HG03108 (cell line): Measurements from ENCODE around the gene ZNF519.
"Not testable (repeated sequence)": the region's sequence is repeated elsewhere in the genome, so short reads cannot be mapped to it uniquely, and the experiment has no call there.

ENCODE experiments used
- ATAC-seq: cut with Tn5 transposase; IDR thresholded peaks from one replicate; pipeline ENCODE4 v1.9.1; 2021; ENCODE audit warnings: moderate library complexity; ENCODE audit not compliant: unreplicated experiment

The ZNF519 gene

DNA sequence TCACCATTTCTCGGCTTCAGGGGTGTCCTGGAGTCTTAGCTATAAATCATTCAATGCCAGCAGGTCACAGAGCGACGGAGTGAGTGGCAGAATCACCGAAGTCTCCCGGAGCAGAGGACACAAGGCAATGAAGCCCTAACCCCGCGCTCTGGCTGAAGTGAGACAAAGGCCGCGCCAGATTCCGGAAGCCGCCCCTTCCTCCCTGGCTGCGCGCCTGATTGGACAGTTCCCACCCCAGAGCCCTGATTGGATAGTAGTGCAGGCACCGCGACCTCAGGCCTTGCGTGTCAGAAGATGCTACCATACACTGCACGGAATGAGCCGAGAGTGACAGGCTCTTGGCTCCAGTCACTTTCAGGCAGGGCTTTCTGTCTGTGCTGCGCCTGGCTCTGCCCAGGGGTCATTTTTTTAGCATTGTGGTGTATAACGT, at the start of gene ZNF519:
TSS of gene ZNF519 (minus strand) at position 165 of the 430 bp plus-strand sequence. CDS start at position 7, 158 bp downstream.
- peak; percentile 100 for ATAC-seq

DNA sequence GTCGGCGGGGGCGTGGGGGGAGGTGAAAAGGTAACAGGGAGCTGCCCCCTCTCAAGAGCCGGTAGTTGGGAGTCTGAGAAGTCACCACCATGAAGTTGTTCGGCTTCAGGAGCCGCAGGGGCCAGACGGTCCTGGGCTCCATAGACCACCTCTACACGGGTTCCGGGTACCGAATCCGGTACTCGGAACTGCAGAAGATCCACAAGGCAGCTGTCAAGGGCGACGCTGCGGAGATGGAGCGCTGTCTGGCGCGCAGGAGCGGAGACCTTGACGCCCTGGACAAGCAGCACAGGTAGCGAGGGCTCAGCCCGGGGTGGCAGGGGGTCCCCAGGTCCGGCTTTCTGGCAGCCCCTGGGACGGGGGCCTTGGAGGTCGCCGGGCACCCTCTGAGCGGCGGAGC, 47.1 kb upstream of the ZNF519 start:
- no peak for ATAC-seq

DNA sequence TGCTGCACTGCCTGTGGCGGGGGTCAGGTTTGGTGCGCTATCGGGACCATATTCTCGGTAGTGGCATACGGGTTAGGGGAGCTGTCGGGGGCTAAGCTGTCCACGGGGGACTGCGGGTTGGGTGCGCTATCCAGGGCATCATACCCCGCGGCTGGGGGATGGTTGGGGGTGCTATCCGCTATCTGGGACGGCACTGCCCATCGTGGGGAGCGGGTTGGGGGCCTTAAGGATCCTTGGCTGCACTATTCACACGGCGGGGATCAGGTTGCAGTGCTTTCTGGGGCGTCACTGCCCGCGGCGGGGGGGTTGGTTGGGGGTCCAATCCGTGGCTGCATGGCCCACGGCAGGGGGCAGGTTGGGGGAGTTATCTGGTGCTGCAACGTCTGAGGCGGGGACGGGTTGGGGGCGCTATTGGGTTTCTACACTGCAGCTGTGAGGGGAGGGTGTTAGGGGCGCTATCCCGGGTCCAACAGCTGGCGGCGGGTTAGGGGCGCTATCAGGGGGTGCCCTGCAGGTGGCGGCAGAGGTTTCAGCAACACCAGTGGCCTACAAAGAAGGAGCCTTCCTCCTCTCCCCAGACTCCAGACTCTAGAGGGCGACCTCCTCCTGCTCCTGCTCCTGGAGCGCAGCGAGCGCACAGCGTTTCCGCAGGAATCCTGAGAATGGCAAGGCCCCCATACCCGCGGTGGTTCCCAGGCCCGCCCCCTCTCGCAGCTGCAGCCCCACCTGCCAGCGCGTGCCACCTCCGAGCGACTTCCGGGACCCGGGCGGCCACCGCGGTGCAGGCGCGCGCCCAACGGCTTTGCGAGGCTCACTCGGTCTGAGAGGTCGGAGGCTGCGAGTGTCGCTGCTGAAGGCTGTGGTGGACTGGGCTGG, 46.3 kb upstream of the ZNF519 start:
- ATAC-seq, result peak; percentile 68

DNA sequence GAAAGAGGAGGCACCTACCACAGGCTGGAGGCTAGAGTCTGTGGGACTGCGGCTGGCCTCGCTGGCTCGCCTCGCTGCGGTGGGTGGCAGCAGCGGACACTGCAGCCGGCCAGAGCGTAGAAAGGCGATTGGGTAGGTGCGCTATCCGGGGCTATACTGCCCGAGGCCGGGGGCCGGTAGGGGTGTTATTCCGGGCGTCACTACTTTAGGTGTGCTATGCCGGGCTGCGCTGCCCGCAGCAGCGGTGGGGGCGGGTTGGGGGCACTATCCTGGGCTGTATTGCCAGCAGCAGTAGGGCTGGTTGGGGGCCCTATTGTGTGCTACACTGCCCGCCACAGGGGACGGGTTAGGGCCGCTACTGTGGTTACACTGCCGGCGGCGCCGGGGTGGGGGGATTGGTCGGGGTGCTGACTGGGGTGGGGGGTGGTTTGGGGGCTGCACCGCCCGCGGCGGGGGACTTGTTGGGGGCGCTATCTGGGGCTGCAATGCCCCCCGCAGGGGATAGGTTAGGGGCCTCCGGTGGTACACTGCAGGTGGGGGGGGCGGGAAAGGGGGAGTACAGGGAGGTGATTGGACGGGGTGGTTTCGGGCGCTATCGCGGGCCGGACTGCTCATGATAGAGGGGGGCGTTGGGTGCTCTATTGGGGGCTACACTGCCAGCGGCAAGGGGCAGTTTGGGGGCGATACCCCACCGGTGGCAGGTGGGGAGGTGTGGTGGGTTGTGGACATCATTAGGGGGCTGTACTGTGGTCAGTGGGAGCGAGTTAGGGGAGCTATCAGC, 45.5 kb upstream of the ZNF519 start:
- not testable (repeated sequence) for ATAC-seq

DNA sequence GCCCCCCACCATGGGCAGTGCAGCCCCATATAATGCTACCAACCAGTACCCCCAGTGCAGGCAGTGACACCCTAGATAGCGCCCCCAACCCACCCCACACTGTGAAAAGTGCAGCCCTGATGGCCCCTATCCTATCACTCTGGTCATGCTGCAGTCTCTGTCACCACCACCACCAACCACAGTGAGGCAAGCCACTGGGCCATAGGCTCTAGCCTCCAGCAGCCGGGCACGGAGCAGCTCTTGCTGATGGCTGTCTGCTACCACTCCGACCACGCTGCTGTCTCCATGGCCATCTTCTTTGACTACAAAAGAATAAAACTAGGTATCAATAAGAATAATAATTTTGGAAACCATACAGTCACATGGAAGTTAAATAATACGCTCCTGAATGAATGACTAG, 43.2 kb upstream of the ZNF519 start:
- not testable (repeated sequence) for ATAC-seq

DNA sequence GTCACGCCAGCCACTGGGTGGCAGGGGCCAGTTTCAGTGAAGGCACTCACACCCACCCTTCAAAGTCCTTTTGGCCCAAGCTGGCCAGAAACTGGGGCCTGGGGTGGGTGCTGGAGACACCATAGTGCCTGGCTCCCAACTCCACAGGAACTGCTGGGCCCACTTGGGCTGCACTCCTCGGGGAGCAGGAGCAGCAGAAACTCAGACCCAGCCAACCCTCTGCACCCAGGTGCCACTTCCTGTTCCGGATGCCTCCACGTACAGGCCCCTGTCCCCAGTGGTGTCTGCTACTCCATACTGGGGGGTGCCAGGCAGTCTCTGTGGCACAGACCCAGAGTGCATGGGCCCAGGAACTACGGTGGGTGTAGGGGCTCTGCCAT, 42.5 kb upstream of the ZNF519 start:
- no peak for ATAC-seq

DNA sequence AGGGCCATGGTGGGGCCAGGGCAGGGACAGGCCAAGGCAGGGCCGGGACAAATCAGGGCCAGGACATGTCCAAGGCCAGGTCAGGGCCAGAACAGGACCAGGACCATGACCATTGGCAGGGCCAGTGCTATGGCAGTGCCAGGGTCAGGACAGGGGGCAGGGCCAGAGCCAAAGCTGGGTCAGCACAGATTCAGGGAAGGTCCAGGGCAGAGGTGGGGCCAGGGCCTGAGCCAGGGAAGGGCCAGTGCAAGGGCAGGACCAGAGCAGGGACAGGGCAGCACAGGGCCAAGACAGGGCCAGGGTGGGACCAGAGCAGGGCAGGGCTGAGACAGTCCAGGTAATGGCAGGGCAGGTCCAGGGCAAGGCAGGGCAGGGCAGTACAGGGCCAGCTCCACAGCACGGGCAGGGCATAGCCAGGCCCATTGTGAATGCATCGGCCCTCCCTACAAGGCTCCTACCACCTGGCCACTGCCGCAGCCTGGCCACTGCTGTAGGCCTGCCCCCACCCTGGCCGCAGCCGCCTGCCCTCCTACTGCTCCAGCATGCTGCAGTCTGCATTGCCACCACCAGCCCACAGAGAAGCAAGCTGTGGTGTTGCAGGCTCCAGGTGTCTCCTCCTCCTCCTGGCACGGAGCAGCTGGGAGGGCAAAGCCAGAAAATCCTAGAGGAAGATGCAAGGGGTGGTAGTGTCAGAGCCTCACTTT, 41.9 kb upstream of the ZNF519 start:
- ATAC-seq, result not testable (repeated sequence)

DNA sequence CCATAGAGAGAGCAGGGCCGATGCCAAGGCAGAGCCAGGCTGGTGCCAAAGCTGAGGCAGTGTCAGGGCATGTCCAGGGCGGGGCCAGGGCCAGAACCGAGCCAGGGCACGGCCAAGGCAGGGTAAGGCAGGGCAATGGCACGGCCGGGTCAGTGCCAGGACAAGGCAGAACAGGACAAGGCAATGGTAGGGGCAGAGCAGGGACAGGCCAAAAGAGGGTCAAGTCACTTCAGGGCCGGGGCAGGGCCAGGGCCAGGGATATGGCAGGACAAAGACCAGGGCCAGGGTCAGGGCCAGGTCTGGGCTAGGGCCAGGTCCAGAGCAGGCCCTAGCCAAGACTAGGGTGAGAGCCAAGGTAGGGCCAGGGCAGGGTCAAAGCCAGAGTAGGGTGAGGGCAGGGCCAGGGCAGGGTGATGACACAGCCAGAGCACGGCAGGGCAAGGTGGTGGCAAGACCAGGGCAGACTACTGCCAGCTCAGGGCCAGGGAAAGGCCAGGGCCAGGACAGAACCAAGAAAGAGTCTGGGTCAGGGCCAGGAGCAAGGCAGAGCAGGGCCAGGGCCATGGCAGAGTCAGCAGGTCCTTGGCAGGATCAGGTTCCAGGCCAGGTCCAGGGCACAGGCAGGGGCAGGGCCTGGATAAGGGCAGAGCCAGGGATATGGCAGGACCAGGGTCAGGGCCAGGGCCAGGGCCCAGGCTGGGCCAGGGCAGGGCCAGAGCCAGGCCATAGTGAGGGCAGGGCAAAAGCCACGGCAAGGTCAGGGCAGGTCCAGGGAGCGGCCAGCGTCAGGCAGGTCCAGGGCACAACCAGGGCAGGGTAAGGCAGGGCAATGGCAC, 41.1 kb upstream of the ZNF519 start:
- ATAC-seq, result not testable (repeated sequence)

DNA sequence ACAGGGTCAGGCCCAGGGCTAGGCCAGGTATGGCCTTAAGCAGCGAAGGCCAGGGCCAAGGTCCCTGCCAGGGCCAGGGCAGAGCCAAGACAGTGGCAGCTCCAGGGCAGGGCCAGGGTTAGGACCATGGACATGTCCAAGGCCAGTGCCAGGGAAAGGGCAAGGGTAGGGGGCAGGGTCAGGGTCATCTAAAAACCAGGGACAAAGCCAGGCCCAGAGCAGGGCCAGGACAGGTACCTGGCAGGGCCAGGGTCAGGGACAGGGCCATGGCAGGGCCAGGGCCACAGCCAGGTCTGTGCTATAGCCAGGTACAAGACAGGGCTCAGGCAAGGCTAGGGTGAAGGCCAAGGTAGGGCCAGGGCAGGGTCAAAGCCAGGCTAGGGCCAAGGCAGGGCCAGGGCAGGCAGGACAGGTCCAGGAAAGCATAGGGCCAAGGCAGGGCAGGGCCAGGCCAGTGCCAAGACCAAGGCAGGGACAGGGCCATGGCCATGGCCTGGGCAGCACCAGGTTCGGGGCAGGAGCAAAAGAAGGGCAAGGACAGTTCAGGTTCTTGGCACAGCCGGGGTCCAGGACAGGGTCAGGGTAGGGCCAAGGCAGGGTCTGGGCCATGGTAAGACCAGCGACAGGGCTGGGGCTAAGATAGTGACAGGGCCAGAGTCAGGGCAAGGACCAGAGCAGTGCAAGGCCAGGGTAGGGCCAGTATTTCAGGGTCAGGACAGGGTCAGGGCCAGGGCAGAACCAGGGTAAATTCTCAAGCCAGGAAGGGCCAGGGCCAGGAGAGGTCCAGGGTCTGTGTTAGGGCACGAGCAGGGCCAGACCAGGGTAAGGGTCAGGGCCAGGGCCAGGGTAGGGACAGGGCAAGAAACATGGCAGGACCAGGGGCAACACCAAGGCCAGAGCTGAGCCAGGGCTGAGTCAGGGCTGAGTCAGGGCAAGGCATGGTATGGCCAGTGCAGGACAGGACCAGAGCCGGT, 40.2 kb upstream of the ZNF519 start:
- ATAC-seq, result not testable (repeated sequence)

DNA sequence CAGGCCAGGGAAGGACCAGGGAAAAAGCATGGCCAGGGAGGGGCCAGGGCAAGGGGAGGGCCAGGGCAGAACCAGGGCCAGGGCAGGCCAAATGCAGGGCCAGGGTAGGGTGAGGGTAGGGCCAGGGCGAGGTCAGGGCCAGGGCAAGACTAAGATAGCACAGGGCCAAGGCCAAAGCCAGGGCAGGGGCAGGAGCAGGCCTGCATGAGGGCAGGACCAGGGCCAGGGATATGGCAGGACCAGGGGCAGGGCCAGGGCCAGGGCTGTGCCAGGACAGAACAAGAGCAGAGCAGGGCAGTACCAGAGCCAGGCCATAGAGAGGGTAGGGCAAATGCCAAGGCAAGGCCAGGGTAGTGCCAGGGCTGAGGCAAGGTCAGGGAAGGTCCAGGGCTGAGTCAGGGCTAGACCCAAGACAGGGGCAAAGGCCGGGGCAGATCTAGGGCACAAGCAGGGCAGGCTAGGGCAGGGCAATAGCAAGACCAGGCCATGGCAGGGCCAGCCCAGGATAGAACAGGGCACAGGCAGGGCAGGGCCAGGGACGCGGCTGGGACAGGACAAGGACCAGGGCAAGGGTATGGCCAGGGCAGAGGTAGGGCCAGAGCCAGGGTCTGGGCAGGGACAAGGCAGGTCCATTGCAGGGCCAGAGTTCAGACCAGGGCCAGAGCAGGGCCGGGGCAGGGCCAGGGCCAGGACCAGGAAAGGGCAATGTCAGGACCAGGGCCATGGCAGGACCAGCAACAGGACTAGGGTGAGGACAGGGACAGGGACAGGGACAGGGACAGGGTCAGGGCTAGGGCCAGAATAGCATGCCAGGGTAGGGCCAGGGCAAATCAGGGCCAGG, 39.3 kb upstream of the ZNF519 start:
- not testable (repeated sequence) for ATAC-seq

DNA sequence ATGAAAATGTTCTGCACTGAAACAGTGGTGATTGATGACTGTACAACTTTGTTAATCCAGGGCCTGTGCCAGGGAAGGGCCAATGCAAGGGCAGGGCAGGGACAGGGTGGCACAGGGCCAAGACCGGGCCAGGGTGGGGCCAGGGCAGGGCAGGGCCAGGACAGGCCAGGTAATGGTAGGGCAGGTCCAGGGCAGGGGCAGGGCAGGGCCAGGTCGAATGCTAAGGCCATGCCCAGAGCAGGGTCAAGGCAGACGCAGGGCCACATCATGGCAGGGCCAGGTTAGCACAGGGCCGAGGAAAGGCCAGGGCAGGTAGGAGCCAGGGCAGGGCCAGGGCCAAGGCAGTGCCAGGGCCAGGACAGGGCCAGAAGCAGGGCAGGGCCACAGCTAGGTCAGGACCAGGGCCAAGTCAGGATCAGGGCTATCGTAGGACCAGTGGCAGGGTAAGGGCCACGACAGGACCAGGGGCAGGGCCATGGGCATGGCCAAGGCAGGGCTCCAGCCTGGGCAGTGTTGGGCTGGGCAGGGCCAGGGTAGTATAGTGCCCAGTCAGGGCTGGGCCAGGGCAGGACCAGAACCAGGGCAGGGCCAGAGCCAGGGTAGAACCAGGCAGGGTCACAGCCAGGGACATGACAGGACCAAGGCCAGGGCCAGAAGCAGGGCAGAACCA, 38.3 kb upstream of the ZNF519 start:
- not testable (repeated sequence) for ATAC-seq

DNA sequence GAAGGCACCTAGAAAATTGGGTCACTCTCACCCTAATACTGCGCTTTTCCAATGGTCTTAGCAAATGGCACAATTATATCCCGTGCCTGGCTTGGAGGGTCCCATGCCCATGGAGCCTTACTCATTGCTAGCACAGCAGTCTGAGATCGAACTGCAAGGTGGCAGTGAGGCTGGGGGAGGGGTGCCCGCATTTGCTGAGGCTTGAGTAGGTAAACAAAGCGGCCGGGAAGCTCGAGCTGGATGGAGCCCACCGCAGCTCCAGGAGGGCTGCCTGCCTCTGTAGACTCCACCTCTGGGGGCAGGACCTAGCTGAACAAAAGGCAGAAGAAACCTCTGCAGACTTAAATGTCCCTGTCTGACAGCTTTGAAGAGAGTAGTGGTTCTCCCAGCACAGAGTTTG, 30.7 kb upstream of the ZNF519 start:
- ATAC-seq, result not testable (repeated sequence)

DNA sequence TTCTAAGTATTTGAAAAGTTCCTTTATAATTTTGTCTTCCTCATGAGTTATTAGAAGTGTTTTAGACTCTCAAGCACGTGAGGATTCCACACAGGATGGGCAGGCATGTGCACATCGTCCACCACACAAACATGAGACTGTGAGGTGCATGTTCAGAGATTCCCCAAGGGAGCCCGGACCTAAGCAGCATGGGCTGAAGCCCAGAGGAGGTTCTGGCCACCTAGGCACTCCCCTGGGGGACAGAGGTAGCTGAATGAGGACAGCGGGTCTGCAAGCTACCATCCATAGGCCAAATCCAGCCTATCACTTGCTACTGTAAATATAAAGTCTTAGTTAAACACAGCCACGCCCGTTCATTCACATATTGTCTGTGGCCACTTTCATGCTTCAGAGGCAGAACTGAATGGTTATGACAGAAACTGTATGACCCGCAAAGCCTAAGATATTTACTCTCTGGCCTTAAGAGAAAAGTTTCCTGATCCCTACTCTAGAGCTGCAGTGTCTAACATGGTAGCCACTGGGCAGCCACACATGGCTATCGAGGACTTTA, 19.4 kb upstream of the ZNF519 start:
- not testable (repeated sequence) for ATAC-seq

DNA sequence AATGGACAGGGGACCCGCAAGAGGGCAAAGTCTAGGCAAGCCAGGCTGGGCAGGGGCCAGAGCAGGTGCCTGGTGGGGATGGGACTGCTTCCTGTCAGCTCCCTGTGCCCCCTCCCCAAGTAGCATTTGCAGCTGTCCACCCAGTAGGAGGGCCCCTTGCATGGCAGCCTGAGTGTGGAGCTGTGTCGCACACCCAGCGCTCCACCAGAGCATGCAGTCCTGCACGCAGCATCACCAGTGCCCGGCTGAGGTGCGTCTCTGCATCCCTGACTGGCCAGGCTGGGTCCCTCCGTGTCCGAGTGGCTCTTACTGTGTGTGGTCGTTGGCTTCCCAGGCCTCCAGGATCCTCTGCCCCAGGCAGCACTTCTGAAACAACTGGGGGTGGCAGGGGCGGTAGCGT, 18.5 kb upstream of the ZNF519 start:
- not testable (repeated sequence) for ATAC-seq

DNA sequence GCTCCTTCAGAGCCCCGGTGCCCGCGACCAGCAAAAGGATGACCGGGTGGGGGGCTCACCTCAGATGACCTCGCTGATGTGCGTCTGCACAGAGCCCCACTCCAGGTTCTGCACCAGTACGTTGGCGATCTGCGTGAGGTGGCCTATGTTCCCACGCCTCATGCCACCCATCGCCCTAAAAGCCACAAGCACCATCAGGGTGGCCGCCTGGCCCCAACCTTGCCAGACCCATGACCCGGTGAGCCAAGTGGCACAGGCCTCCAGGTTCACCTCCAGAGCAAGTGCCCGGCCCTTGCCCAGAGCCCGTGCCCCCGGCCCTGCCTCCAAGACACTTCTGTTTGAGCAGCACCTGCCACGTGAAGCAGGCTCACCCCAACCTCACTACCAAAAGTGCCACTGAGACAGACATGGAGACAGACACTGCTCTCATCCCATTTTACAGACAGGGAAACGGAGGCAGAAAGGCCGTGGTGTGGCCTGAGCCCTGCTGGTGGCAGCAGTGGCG, 17.7 kb upstream of the ZNF519 start:
- ATAC-seq, result not testable (repeated sequence)

DNA sequence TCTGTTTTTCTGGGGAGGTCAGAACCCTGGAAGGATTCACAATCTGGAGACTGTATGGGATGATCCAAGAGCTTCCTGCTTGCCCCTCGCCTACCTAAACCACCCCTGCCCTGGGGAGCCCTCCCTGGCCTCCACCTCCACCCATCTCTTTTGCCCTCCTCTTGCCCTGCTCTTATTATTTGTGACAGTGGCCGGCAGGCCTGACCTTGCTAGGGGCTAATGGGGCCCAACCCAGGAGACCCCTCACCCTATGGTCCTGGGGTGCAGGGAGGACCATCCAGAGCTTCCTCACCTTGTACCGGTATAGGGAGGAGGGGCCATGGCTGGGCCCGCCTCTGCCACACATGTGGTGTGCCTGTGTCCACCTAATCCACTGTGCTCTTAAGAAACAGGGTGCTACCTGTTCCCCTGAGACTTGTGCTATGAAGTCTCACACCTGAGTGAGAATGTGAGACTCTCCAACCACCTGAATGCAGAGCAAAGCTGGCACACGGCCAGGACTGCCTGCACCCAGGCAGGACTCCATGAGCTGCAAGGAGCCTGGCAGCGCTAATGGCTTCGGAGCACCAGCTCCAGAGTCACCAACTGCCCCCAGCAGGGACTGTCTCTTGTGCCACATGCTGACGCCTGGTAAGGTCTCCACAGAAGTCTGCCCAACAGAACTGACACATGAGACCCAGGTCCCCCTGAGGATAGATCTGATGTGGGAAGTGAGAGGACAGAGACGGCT, 17.1 kb upstream of the ZNF519 start:
- ATAC-seq, result not testable (repeated sequence)
